ENCODE data around the gene FIBCD1. TPM values are rescaled to one million over a fixed set of nuclear protein-coding genes. Genes with fewer than 3 reads are reported as not detected.

FIBCD1 gene
- total and polyA plus RNA-seq, 2 experiments from 2014 or later = 4.4 to 5.6 TPM

GRCh38 chr9:130942084-130942483 is 3.0 kb upstream of the FIBCD1 start (continued):
- TF ChIP-seq ZNF331 (CRISPR knock-in tag; IDR thresholded peaks at IDR 0.05; ENCODE audit: low read depth) = no peak

- Histone ChIP-seq H3F3A (replicated peaks; ENCODE audit: low read depth) (peaks cover 11% of the 10 kb centered on the region), H3K4me1 (ENCODE audit: insufficient read depth) (peaks cover 25% of the 10 kb centered on the region), H3K4me3 (peak overlapping the region; percentile 96), H2AFZ (peak overlapping the region; percentile 90), H3K9me2 (ENCODE audit: insufficient read depth) (no peaks in the 10 kb centered on the region), H3K36me3 (ENCODE audit: insufficient read depth) (no peaks in the 10 kb centered on the region), H4K20me1 (replicated peaks; ENCODE audit: insufficient read depth) (no peaks in the 10 kb centered on the region), H3K4me2 (peak overlapping the region; percentile 96), H3K79me2 (replicated peaks; ENCODE audit: insufficient read depth) (no peaks in the 10 kb centered on the region), H3K27ac (ENCODE audit: low read depth) (no peak overlapping the region), H3K27me3 (ENCODE audit: insufficient read depth) (peaks cover 48% of the 10 kb centered on the region)
- H3K27me3 Mint-ChIP-seq (ENCODE audit: insufficient read depth, low read depth, poor library complexity) = peaks cover 49% of the 10 kb centered on the region
- H3K27ac Mint-ChIP-seq = no peak overlapping the region
- H3K4me1 Mint-ChIP-seq = peaks cover 31% of the 10 kb centered on the region
- ATAC-seq (peak; percentile 67), DNase-seq (ENCODE audit: low spot score) (peak; percentile 96)
- no peaks in the 10 kb centered on the region; the same call in 2 of the 3 replicates for H3K36me3 Mint-ChIP-seq (ENCODE audit: low read depth)
- H3K9me3 Mint-ChIP-seq = no peaks in the 10 kb centered on the region; the same call in 2 of the 3 replicates
- peak overlapping the region; percentile 70 for H3K4me3 Mint-ChIP-seq
- TF ChIP-seq CTCF (conservative IDR thresholded peaks at IDR 0.05; ENCODE audit: low read depth in 2 of 2) (peak; percentile 62 to 93), EZH2phosphoT487 (IDR thresholded peaks at IDR 0.05; ENCODE audit: unreplicated experiment) (no peak)
These were observed 1.9 kb upstream of the FIBCD1 start for GRCh38 chr9:130940693-130941576.

GRCh38 chr9:130940027-130940549 is 1.0 kb upstream of the FIBCD1 start:
- ATAC-seq = peak; percentile 1
- Histone ChIP-seq H4K20me1 (replicated peaks; ENCODE audit: insufficient read depth) (no peaks in the 10 kb centered on the region), H3K4me1 (ENCODE audit: insufficient read depth) (peaks cover 26% of the 10 kb centered on the region), H3K27ac (ENCODE audit: low read depth) (no peak overlapping the region), H3K9me2 (ENCODE audit: insufficient read depth) (no peaks in the 10 kb centered on the region), H3K27me3 (ENCODE audit: insufficient read depth) (peaks cover 48% of the 10 kb centered on the region), H3K4me2 (peak overlapping the region; percentile 96), H2AFZ (peak overlapping the region; percentile 57), H3F3A (replicated peaks; ENCODE audit: low read depth) (peaks cover 14% of the 10 kb centered on the region), H3K79me2 (replicated peaks; ENCODE audit: insufficient read depth) (no peaks in the 10 kb centered on the region), H3K36me3 (ENCODE audit: insufficient read depth) (no peaks in the 10 kb centered on the region), H3K4me3 (peak overlapping the region; percentile 96)
- Mint-ChIP-seq H3K4me1 (peaks cover 34% of the 10 kb centered on the region), H3K4me3 (peak overlapping the region; percentile 70; the same call in 2 of the 3 replicates), H3K27ac (no peak overlapping the region), H3K36me3 (ENCODE audit: low read depth) (no peaks in the 10 kb centered on the region; the same call in 2 of the 3 replicates), H3K27me3 (ENCODE audit: insufficient read depth, low read depth, poor library complexity) (peaks cover 49% of the 10 kb centered on the region), H3K9me3 (no peaks in the 10 kb centered on the region; the same call in 2 of the 3 replicates)
- DNase-seq (ENCODE audit: low spot score) = peak; percentile 42
- TF ChIP-seq EZH2 (IDR thresholded peaks at IDR 0.05; ENCODE audit: low read depth, unreplicated experiment) (peak; percentile 53), ZNF114 (CRISPR knock-in tag; IDR thresholded peaks at IDR 0.05) (no peak), ZNF462 (CRISPR knock-in tag; IDR thresholded peaks at IDR 0.05) (no peak)

Data from GM23338 (cell line).